AML-193 (cell line): Measurements from ENCODE around the gene TRAPPC12.
"Not testable (repeated sequence)": the region's sequence is repeated elsewhere in the genome, so short reads cannot be mapped to it uniquely, and the experiment has no call there.

Experiments used
- DNase-seq, 2 experiments: peaks; one replicate each; lab custom pipeline; 2025; lab: John Stamatoyannopoulos, UW

The TRAPPC12 gene

GRCh38 chr2:3433339-3433699, 53.8 kb downstream of the TRAPPC12 start:
- no peak for DNase-seq

DNA sequence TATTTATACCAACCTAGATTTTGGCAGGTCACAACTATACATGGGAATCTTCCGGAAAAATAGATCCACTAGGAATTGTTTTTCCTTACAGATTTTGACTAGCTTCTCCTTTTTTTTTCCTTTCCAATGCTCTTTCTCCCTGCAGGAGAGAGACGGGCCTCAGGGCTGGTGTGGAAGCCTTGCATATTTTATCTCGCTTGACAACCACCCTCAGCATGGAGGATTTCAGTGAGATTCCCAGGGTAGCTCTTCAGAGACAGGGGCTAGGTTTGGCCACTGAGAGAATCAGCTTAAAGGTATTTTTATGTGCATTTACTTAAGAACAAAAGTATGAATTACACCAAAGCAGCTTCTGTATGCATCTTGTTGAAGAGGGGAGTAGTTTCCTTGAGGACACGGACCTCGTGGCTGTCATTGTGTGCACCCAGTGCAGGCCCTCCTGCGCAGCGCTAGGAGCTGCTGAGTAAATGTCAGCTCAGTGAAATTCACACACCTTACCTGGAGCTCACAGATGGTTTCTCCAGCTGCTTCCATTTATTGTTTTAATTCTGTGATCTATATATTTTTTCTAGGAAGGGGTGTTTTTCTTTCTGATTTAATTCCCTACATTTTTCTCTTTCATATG, 54.4 kb downstream of the TRAPPC12 start:
- no peak for DNase-seq

- no peak for DNase-seq
These were observed 55.2 kb downstream of the TRAPPC12 start for GRCh38 chr2:3434654-3435053.

DNA sequence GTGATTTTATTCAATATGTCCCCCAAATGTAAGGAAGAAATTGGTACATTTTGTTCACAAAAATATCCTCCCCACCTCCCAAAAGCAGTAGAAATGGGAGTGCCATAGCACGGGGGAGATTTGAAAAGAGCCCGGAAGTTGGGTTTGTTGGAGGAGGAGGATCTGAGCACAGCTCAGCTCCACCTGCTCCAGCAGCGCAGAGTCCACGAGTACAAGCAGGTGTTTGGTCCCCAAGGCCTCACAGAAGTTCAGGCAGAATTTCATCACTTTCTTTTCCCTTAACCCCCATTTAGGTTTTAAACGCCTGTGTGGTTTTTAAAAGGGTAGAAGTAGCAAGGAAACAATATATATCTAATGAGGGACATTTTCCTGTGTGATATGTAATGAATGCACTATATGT, 56.0 kb downstream of the TRAPPC12 start:
- DNase-seq: no peak

DNA sequence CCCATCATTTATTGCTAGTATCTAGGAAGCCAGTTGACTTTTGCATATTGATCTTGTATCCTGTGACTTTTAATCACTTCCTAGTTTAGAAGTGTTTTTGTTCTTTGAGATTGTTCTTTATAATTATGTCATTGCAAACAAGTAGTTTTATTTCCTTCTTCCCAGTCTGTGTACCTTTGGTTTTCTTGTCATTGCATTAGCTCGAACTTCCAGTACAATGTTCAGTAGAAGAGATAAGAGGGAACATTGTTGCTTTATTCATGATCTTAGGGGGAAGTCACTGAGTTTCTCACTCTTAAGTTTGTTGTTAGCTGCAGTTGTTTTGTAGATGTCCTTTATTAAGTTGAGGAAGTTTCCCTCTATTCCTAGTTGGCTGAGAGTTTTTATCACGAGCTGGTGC, 61.0 kb downstream of the TRAPPC12 start:
- no peak for DNase-seq

DNA sequence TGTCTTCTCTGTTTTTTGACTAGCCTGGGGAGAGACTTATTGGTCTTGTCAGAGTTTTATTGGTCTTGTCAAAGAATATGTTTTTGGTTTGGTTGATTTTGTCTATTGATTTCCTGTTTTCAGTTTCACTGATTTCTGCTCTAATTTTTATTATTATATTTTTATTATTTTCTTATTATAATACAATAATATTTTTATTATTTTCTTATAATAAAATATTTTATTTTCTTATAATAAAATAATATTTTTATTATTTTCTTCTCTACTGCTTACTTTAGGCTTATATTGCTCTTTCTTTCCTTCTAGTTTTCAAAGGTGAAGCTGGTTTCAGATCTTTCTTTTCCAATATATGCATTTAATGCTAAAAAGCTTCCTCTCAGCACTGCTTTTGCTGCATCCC, 62.0 kb downstream of the TRAPPC12 start:
- no peak for DNase-seq

GRCh38 chr2:3442185-3442584, 62.7 kb downstream of the TRAPPC12 start:
- no peak for DNase-seq

GRCh38 chr2:3443083-3443482, 63.6 kb downstream of the TRAPPC12 start:
- DNase-seq: no peak

GRCh38 chr2:3443506-3444084, 64.1 kb downstream of the TRAPPC12 start:
- DNase-seq: no peak

DNA sequence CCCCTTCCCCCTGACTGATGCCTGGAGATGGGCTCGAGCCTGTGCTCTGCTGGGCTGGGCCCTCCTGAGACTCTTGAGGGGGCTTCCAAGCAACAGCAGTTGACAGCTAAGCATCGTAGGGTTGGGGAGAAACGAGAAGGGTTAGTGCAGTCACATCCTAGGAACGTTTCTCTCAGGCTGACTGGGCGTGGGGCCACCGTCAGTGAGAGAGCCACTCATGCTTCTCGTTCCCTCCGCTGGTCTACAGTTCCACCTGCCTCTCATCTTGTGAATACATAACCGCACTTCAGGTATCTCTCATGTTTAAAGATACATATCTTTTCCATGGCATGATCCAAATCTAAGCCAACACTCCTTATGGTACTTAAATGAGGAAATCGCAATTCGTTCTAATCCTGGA, 66.4 kb downstream of the TRAPPC12 start:
- DNase-seq: no peak

GRCh38 chr2:3446381-3446780, 66.9 kb downstream of the TRAPPC12 start:
- DNase-seq: no peak

DNA sequence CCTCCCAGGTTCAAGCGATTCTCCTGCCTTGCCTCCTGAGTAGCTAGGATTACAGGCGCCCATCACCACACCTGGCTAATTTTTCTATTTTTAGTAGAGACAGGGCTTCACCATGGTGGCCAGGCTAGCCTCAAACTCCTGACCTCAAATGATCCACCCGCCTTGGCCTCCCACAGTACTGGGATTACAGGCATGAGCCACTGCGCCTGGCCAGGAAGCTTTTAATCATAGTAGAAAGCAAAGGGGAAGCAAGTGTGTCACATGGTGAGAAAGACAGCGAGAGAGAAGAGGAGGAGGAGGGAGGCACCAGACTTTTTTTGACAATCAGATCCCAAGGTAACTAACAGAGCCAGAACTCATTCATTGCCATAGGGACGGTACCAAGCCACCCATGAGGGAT, 67.7 kb downstream of the TRAPPC12 start:
- DNase-seq: not testable (repeated sequence)

DNA sequence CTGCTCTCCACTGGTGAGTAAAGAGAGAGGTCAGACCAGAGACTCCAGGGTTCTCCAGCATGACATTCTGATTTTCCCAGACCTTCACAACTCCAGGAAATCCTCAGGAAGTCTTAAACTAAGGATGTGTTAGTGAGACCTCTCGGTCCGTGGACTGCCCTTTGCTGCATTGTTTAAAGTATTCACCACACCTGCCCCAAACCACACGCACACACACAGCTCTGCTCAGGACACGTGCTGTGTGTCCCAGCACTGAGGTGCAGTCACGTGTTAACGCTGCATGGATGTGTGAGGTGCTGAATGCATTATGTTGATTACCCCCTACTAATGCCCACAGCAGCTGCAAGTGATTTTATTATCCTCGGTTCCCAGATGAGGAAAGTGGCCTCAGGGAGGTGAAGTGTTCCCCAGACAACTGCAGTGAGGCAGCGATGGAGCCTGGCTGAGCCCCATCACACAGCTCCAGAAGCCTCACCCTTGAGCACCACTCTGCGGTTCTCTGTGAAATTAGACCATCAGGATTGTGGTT, 68.4 kb downstream of the TRAPPC12 start:
- no peak for DNase-seq

DNA sequence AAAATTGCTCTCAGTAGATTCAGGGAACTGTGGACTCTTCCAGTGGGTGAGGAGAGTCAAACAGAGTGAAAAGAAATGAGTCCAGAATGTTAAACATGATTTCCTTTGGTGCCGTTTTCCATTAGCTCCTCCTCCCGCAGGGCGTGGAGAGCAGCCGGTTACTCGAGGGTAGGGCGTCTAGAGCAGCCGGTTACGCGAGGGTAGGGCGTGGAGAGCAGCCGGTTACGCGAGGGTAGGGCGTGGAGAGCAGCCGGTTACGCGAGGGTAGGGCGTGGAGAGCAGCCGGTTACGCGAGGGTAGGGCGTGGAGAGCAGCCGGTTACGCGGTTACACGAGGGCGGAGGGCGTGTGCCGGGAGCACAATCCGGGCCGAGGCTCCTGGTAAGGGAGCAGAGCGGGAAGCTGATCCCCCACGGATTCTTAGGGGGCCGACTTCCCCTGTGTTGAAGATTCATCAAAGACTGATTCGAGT, 69.0 kb downstream of the TRAPPC12 start:
- DNase-seq: not testable (repeated sequence)

- no peak for DNase-seq
These were observed 69.6 kb downstream of the TRAPPC12 start for GRCh38 chr2:3449086-3449485.

GRCh38 chr2:3449936-3450335, 70.4 kb downstream of the TRAPPC12 start:
- DNase-seq: no peak

GRCh38 chr2:3450385-3451010, 71.0 kb downstream of the TRAPPC12 start:
- no peak for DNase-seq

DNA sequence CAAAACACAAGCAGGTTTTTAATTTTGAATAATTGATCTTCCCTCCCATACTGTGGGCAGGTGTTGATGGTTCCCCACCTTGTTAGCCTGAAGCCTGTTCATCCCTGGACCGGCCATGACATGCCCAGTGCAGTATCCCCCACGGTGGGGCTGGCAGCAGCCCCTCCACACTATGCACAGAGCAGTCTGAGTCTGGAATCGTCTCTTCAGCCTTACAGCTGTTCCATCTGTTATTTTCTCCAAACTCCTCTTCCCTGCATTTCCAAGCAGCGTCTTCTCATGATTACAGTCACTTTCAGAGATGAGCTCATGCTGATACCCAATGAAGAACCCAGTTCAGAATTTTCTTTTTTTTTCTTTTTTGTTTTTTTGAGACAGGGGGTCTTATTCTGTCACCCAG, 71.7 kb downstream of the TRAPPC12 start:
- no peak for DNase-seq

GRCh38 chr2:3451926-3452671, 72.6 kb downstream of the TRAPPC12 start:
- no peak for DNase-seq

- DNase-seq: no peak
These were observed 73.9 kb downstream of the TRAPPC12 start for GRCh38 chr2:3453190-3453999.

GRCh38 chr2:3454005-3454404, 74.5 kb downstream of the TRAPPC12 start:
- not testable (repeated sequence) for DNase-seq

DNA sequence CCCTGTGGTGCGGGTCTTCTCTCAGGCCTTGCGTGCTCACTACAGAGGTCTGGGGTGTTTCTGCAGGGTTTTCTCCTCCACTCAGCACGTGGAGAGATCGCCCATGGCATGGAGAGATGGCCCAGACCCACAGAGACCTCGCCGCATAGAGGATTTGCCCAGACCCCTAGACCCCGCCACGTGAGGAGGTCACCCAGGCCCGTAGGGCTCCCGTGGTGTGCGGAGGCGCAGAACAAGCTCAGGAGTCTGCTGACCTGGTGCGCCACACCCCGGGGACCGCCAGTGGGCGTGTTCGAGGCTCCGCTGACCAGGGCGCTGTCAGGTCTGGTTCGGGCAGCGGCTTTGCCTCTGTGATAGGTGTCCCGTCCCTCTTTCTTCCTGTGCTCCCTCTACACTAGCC, 75.3 kb downstream of the TRAPPC12 start:
- no peak for DNase-seq
